Pancreas (tissue), 10 donors: ENCODE measurements around the gene GALNT13. TPM values are rescaled to one million over a fixed set of nuclear protein-coding genes. Genes with fewer than 3 reads are reported as not detected.

Experiments
- ATAC-seq, 4 donors: fragments of 200-7000 bp; cut with Tn5 transposase; one replicate each; pipeline versions ENCODE4 v1.8.0 to v1.9.1; 2020; ENCODE audit warnings: mild to moderate bottlenecking in 4 of 4, moderate library complexity in 4 of 4
- DNase-seq, 6 donors: peaks; one replicate each; pipeline ENCODE4 v3.0.0-alpha.2; 2020
- FAIRE-seq: peaks from 2 replicates; lab custom pipeline; 2012; peaks lifted over from hg19 to GRCh38; lab: Jason Lieb, UNC
- H3K27ac ChIP-seq, 4 donors: fragments of 200-600 bp; sonication (generic); 1 replicate in 3 of 4; 2 replicates in 1 of 4; pipeline versions ENCODE4 v1.5.0 to v1.8.0; 2020
- H3K27me3 ChIP-seq, 4 donors: fragments of 200-600 bp; one replicate each; pipeline ENCODE4 v1.8.0; 2021
- H3K36me3 ChIP-seq, 3 donors: fragments of 200-600 bp; sonication (generic) in 1 of 3; one replicate each; pipeline versions ENCODE4 v1.5.0 to v1.8.0; 2020 to 2021
- H3K4me1 ChIP-seq, 3 donors: fragments of 200-600 bp; one replicate each; pipeline ENCODE4 v1.8.0; 2021
- H3K4me3 ChIP-seq, 4 donors: fragments of 200-600 bp; sonication (generic) in 2 of 4; one replicate each; pipeline versions ENCODE4 v1.5.0 to v1.8.0; 2020 to 2021
- H3K9me3 ChIP-seq, 4 donors: fragments of 200-600 bp; one replicate each; pipeline ENCODE4 v1.8.0; 2021
- CTCF ChIP-seq, 4 donors: fragments of 200-600 bp; sonication (generic) in 3 of 4; IDR thresholded peaks; one replicate each; pipeline versions ENCODE4 v1.5.0 to v1.8.0; 2021; ENCODE audit warnings: antibody characterized with exemption in 4 of 4
- WGBS, 2 donors: extraction: QIAGEN DNeasy Blood & Tissue Kit; methylation state at CpG; one replicate each; pipeline ENCODE4 v1.1.7; 2013; 5-methylcytosine and 5-hydroxymethylcytosine counted together
- intact Hi-C, 3 donors: fragments of 100-400 bp; cut with DNase I; formaldehyde crosslinking; loops; one replicate each; pipeline versions ENCODE4 v1.11.1 to v1.14.2; 2022
- polyA plus RNA-seq, 2 donors: library from polyadenylated mRNA; stranded (reverse); fragments of 200-250 nt; gene quantifications; one replicate each; pipeline ENCODE4 v1.2.3, GENCODE V29; 2013
- total RNA-seq, 6 donors: library from RNA; stranded (reverse); fragmentation: NEBNext Ultra II Directional in 4 of 6; extraction: Animal tissue kit (Norgen Biotek cat#: 25700) in 4 of 6; gene quantifications; one replicate each; pipeline versions ENCODE4 v1.2.1 to v1.2.4, GENCODE V29; 2021 to 2023
- donor health status: healthy with polysubstance abuse.
- donor health status: DM: no; HTN: no; CAD: no; lungs with moderate emphysema.
- donor health status: DM: no; HTN: no; CAD: no.
- donor health status: control.
- donor health status: control.
- donor health status: Bipolar disorder and iron deficiency.
- donor health status: DM: yes; HTN: yes; CAD: no.
- donor health status: DM: no; HTN: no; CAD: no.
- donor health status: DM: no; HTN: no; CAD: no.
- donor health status: DM: yes; HTN: yes; CAD: no.

Gene GALNT13
- total and polyA plus RNA-seq, 8 donors = 0.09 to 1.8 (median 0.74) TPM

- Histone ChIP-seq H3K4me3 (no peak overlapping the region), H3K36me3 (no peaks in the 10 kb centered on the region), H3K9me3 (no peaks in the 10 kb centered on the region), H3K27ac (no peak overlapping the region), H3K4me1 (no peaks in the 10 kb centered on the region), H3K27me3 (no peaks in the 10 kb centered on the region)
- ATAC-seq = no peak
- FAIRE-seq = no peak
- TF ChIP-seq CTCF (IDR thresholded peaks at IDR 0.05) = no peak
- 61 to 67% methylated on average over 2 of the region's 2 CpGs for WGBS, 2 donors
- intact Hi-C loops = no loop called here
- no peak for DNase-seq
Measured at GRCh38 chr2:154193246-154193645, 321.5 kb downstream of the GALNT13 start.

- FAIRE-seq (no peak), DNase-seq (no peak), ATAC-seq (no peak)
- H3K27ac ChIP-seq = no peak overlapping the region
- no peak for TF ChIP-seq CTCF (IDR thresholded peaks at IDR 0.05)
- no peaks in the 10 kb centered on the region for H3K27me3 ChIP-seq
- H3K36me3 ChIP-seq = no peaks in the 10 kb centered on the region
- no peaks in the 10 kb centered on the region for H3K4me1 ChIP-seq
- H3K9me3 ChIP-seq = no peaks in the 10 kb centered on the region
- H3K4me3 ChIP-seq = no peak overlapping the region
- WGBS, 2 donors = 54 to 63% methylated on average over 5 of the region's 5 CpGs
- intact Hi-C loops = no loop called here
Measured at GRCh38 chr2:154194909-154195643, 323.4 kb downstream of the GALNT13 start.

DNA sequence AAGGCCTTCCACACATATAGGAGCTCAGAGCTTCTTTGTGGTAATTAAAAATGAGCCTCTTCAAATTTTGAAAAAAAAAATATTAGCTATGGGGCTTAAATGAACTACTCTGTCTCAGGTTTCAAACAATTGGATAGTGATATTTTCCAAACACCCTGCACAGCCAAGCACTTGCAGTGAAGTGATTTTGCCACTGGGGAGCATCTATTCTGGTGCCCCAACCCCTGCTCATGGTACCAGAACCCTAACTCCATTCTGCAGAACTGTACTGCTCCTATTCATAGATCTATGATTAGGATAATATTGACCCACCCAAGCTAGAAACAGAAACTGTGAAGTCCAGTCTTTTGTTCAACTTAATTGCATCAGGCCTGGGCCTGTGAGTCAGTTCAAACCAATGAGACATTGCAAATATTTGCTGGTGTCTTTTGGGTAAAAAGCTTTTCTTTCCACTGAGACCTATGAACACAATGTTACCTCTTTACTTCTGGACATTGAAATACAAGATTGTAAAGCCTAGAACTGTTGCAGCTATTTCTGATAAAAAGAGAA, 324.0 kb downstream of the GALNT13 start:
- no peak for TF ChIP-seq CTCF (IDR thresholded peaks at IDR 0.05)
- no peak overlapping the region for H3K27ac ChIP-seq
- no peak overlapping the region for H3K4me3 ChIP-seq
- no peaks in the 10 kb centered on the region for H3K27me3 ChIP-seq
- H3K4me1 ChIP-seq = no peaks in the 10 kb centered on the region
- no peaks in the 10 kb centered on the region for H3K36me3 ChIP-seq
- H3K9me3 ChIP-seq = no peaks in the 10 kb centered on the region
- intact Hi-C loops = no loop called here
- ATAC-seq = no peak
- no peak for FAIRE-seq
- DNase-seq = no peak

GRCh38 chr2:154198866-154199265, 327.1 kb downstream of the GALNT13 start:
- Histone ChIP-seq H3K4me1 (no peaks in the 10 kb centered on the region), H3K36me3 (no peaks in the 10 kb centered on the region), H3K4me3 (no peak overlapping the region), H3K27ac (no peak overlapping the region), H3K27me3 (no peaks in the 10 kb centered on the region), H3K9me3 (no peaks in the 10 kb centered on the region)
- no peak for DNase-seq
- intact Hi-C loops = no loop called here
- no peak for FAIRE-seq
- TF ChIP-seq CTCF (IDR thresholded peaks at IDR 0.05) = no peak
- ATAC-seq = no peak
- 23 to 32% methylated on average over 1 of the region's 1 CpG for WGBS, 2 donors

DNA sequence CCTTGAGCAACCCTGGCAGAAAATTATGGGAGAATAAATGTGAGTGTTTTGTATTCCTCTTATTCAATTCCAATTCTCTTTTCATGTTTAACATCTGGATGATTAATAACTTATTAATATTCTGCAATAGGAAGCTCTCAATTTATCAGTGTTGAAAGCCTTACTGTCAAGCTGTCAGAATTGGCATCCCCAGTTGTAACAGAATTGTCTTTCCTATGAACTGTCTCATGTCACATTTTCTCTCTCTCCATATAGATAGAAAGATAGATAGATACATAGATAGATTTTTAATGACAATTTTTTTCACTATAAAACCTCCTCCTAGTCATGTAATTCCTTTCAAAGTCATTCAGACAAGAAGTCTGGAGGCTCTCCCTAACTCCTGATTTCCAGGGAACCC, 331.5 kb downstream of the GALNT13 start:
- FAIRE-seq (no peak), ATAC-seq (no peak), DNase-seq (no peak)
- Histone ChIP-seq H3K4me1 (no peaks in the 10 kb centered on the region), H3K27ac (no peak overlapping the region), H3K9me3 (no peaks in the 10 kb centered on the region), H3K4me3 (no peak overlapping the region), H3K36me3 (no peaks in the 10 kb centered on the region), H3K27me3 (no peaks in the 10 kb centered on the region)
- intact Hi-C loops = no loop called here
- TF ChIP-seq CTCF (IDR thresholded peaks at IDR 0.05) = no peak
